ENCODE data around the gene SCAF11.
"Not testable (repeated sequence)": the region's sequence is repeated elsewhere in the genome, so short reads cannot be mapped to it uniquely, and the experiment has no call there.

SCAF11 gene, protein sequence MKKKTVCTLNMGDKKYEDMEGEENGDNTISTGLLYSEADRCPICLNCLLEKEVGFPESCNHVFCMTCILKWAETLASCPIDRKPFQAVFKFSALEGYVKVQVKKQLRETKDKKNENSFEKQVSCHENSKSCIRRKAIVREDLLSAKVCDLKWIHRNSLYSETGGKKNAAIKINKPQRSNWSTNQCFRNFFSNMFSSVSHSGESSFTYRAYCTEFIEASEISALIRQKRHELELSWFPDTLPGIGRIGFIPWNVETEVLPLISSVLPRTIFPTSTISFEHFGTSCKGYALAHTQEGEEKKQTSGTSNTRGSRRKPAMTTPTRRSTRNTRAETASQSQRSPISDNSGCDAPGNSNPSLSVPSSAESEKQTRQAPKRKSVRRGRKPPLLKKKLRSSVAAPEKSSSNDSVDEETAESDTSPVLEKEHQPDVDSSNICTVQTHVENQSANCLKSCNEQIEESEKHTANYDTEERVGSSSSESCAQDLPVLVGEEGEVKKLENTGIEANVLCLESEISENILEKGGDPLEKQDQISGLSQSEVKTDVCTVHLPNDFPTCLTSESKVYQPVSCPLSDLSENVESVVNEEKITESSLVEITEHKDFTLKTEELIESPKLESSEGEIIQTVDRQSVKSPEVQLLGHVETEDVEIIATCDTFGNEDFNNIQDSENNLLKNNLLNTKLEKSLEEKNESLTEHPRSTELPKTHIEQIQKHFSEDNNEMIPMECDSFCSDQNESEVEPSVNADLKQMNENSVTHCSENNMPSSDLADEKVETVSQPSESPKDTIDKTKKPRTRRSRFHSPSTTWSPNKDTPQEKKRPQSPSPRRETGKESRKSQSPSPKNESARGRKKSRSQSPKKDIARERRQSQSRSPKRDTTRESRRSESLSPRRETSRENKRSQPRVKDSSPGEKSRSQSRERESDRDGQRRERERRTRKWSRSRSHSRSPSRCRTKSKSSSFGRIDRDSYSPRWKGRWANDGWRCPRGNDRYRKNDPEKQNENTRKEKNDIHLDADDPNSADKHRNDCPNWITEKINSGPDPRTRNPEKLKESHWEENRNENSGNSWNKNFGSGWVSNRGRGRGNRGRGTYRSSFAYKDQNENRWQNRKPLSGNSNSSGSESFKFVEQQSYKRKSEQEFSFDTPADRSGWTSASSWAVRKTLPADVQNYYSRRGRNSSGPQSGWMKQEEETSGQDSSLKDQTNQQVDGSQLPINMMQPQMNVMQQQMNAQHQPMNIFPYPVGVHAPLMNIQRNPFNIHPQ (N-terminal part only)

GRCh38 chr12:45990468-45991283, at the start of gene SCAF11:
SCAF11 (minus strand) TSS chr12:45990574; CDS start chr12:45964167, 26,407 bp downstream.
- DNase-seq (ENCODE audit: low spot score), result peak; percentile 99

DNA sequence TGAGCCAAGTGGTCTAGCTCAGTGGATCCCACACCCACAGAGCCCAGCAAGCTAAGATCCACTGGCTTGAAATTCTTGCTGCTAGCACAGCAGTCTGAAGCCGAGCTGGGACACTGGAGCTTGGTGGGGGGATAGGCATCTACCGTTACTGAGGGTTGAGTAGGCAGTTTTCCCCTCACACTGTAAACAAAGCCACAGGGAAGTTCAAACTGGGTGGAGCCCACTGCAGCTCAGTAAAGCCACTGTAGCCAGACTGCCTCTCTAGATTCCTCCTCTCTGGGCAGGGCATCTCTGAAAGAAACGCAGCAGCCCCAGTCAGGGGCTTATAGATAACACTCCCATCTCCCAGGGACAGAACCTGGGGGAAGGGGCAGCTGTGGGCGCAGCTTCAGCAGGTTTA, 46.7 kb upstream of the SCAF11 start:
- DNase-seq (ENCODE audit: low spot score), result not testable (repeated sequence)

DNA sequence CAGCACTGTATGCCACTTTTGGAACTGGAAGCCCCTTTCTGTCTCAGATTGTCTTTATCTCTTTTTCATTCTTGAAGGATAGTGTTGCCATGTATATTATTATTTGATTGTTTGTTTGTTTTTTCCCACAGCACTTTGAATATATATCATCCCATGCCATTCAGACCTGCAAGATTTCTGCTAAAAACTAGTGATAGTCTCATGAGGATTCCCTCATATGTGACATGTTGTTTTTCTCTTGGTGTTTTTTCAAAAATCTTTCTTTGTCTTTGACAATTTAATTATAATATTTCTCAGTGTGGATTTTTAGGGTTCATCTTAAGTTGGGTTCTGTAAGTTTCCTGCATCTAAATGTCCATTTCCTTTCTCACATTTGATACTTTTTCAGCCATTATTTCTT, 36.8 kb upstream of the SCAF11 start:
- DNase-seq (ENCODE audit: low spot score), result no peak

DNA sequence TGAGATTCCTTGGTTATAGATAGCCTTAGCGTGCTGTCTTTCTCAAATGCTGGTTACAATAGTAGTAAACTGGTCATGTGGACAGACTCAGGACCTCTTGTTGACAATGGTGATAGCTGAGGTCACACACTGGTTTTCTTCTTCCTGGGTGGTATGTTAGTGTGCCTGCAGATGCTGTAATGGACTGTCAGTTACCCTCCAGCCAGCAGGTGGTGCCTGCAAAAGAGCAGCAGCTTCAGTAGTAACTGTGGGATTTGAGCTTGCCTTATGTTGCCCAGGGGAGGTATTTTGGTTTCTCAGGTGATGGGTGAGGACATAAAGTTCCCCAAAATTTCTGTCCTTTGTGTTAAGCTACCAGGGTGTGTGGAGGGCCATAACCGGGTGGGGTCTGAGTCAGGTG, 33.7 kb upstream of the SCAF11 start:
- DNase-seq (ENCODE audit: low spot score), result no peak

DNA sequence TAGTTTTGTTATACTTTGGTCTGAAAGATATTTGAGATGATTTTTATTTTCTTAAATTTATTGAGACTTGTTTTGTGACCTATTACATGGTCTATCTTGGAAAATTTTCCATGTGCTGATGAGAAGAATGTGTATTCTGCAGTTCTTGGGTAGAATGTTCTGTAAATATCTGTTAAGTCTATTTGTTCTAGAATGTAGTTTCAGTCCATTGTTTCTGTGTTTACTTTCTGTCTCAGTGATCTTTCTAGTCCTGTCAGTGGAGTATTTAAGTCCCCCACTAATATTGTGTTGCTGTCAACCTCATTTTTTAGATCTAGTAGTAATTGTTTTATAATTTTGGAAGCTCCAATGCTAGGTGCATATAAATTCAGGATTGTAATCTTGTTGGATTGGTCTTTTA, 30.4 kb upstream of the SCAF11 start:
- DNase-seq (ENCODE audit: low spot score), result no peak

GRCh38 chr12:46018712-46019111, 28.3 kb upstream of the SCAF11 start:
- DNase-seq (ENCODE audit: low spot score), result not testable (repeated sequence)

- DNase-seq (ENCODE audit: low spot score), result not testable (repeated sequence)
Observed at GRCh38 chr12:46017866-46018375, 27.5 kb upstream of the SCAF11 start.

DNA sequence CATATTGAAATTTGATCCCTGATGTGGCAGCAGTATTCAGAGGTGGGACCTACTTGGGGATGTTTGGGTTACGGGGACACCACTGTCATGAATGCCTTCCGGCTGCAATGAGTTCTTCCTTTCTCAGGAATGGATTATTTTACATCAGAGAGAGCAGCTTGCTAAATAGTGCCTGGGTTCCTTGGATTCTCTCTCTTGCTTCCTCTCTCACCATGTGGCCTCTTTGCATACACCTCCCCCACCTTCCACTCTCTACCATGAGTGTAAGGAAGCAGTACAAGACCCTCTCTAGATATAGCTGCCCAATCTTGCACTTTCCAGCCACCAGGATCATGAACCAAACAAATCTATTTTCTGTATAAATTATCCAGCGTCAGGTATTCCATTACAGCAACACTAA, 15.4 kb upstream of the SCAF11 start:
- no peak for DNase-seq (ENCODE audit: low spot score)

GRCh38 chr12:46005151-46005797, 14.9 kb upstream of the SCAF11 start:
- DNase-seq (ENCODE audit: low spot score), result no peak

DNA sequence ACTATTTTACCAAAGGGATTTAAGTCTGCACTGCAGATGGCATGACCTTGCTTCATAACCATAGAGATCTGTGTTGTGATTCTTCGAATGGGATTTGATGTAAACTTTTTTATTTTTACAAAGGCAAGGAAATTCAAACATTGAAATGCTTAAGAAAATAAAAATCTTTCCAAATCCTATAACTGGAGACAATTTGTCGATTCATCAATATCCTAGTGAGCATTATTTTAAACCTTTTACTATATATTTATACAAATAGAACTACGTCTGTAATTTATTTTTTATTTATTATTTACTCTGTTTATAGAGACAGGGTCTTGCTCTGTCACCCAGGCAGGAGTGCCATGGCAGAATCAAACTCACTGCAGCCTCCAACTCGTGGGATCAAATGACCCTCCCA, 14.3 kb upstream of the SCAF11 start:
- DNase-seq (ENCODE audit: low spot score), result no peak

DNA sequence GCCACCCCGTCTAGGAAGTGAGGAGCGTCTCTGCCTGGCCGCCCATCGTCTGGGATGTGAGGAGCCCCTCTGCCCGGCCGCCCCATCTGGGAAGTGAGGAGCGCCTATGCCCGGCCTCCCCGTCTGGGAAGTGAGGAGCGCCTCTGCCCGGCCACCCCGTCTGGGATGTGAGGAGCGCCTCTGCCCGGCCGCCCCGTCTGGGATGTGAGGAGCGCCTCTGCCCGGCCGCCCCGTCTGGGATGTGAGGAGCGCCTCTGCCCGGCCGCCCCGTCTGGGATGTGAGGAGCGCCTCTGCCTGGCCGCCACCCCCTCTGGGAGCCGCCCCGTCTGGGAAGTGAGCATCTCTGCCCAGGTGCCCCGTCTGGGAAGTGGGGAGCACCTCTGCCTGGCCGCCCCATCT, 9.7 kb upstream of the SCAF11 start:
- not testable (repeated sequence) for DNase-seq (ENCODE audit: low spot score)

- DNase-seq (ENCODE audit: low spot score), result peak; percentile 90
Observed at GRCh38 chr12:45994736-45995135, 4.4 kb upstream of the SCAF11 start.

DNA sequence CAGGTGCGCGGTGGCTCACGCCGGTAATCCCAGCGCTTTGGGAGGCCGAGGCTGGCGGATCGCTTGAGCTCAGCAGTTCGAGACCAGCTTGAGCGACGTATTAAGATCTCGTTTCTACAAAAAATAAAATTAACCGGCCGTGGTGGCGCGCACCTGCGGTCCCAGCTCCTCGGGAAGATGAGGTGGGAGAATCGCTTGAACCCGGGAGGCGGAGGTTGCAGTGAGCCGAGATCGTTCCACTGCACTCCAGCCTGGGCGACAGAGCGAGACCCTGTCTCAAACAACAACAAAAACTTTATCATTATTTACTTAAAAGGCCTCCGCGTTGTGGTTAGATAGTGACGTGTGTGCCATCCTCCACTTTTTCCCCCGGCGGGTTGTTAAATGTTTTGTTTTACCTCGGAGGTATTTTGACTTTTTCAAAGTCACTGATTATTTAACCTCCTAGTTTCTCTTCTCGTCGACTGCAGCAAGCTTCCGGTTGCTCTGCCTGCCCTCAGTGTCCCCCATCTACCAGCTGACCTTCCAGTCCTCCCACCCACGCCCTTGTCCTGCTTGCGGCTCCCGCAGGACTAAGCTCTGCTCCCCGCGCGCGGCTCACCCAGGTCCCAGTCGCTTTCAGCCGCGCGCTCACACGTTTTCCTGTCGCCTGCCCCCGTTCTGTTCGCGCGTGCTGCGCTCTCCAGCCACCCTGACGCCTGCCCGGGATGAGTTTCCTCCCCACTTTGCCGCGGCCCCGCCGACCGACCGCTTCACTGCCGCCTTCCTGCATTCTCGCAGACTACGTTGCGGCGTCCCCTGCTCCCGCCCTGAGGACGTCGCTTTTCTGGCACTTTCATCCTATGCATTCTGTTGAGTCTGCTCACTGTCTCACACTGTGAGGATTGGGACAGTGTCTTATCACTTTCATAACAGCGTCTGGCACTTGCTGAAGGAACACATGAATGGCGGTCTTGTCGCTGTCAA, 1.2 kb upstream of the SCAF11 start:
- DNase-seq (ENCODE audit: low spot score), result peak; percentile 85

DNA sequence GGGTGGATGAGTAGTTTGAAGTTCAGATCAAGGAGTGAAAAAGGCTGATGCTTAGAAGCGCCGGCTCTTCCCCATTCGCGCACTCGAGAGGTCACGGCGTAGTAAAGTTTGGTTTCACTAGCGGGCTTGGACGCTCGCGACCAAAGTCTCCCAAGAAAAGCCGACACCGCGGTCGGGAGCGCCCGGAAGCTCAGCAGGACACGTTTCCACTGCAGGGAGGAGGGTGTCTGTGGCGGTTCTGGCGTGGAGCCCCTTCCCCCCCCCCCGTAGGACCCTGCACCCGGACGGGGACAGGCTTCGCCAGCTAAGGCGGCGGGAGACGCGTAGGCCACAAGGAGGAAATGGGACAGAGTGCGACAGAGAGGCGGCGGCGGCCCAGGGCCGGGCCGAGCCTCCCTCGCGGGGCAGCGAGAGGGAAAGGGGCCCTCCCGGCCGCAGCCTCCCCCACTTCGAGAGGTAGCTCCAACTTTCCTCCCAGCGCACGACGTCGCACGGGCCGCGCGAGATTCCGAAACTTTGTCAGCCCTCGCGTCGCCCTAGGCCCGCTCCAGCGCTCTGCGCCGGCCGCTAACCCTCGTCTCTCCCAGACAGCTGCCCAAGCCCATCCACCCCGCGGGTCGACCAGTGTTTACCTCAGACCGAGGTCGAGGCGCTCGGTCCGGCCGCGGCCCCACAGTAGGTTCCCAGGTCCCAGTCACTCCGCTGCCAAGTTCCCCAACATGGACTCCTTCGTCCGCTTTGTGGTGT, 480 bp downstream of the SCAF11 start:
- peak; percentile 78 for DNase-seq (ENCODE audit: low spot score)

DNA sequence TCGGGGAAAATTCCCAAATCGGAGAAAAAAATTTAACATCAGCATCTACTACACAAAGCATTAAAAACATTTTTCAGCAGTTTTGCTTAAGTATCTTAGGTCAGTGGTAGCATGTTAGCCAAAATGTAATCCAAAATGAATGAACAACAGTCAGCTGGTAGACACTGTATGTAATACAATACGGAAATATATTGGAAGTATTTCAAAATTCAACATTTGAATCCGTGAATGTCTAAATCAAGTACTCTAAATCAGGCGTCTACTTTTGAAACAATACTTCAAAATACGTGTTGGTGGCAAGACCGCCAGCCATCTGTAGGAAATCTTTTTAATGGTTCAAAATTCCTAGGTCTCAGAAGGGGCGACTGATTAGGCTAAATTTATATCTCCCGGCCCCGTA, 1.1 kb downstream of the SCAF11 start:
- no peak for DNase-seq (ENCODE audit: low spot score)

DNA sequence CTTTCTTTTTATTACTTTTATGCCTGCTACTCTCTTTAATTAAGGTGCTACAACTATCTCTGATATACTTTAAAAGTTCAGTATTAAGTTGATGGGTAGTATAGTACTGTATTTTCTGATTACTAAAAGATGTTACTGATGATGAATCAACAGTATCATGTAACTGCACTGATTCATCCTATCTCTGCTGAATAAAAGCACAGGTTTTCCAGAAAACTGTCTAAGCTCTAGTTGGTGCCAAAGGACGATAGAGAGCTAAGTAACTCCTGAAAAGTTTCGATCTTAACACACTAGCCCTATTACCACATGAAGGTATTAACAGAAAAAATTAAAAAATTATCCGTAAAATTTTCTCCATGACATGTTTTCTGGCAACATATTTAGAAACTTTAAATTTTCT, 2.1 kb downstream of the SCAF11 start:
- no peak for DNase-seq (ENCODE audit: low spot score)

DNA sequence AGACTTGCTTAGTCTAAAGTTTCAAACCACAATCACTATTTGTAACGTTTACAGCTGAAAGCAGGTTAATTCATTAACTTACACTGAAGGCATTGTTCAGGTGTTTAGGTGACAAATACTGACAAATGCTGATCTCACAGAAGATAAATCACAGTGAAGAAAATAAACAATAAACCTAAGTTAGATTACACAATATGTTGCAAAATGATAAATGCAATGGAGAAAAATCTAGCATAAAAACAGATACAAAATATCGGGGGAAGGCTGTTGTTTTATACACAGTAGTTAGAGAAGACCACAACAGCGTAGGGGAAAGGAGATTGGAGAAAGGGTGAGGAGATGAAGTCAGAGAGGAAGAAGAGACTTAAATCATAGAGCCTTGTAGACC, 3.0 kb downstream of the SCAF11 start:
- DNase-seq (ENCODE audit: low spot score), result no peak

- peak; percentile 54 for DNase-seq (ENCODE audit: low spot score)
Observed at GRCh38 chr12:45986641-45987339, 3.6 kb downstream of the SCAF11 start.
